ENCODE data around the gene TM9SF1.

TM9SF1 gene

DNA sequence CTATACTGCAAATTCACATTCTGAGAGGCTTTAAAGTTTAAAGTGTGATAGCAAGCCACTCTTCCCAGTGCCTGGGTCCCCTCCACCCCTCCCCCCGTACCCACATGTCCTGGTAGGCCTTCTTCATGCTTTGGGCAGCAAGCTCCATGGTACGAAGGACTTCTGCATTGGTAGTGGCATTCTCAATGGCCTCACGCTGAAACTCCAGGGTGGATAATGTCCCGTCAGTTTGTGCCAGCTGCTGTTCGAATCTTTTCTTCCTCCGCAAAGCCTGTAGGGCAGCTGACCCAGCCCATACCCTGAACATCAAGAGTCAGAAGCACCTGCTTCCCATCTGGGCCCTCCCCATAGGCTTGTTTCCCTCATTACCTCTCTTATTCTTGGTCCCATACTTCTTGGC lies 16.1 kb upstream of the TM9SF1 start:
- Histone ChIP-seq H3K4me2 (ENCODE audit: low read length) (no peak overlapping the region), H3K27ac (ENCODE audit: low read depth, low read length, poor library complexity, severe bottlenecking) (no peak overlapping the region), H3K36me3 (ENCODE audit: insufficient read depth, low read length) (peaks cover 57% of the 10 kb centered on the region), H2AFZ (ENCODE audit: low read length) (no peak overlapping the region), H3K27me3 (ENCODE audit: insufficient read depth, low read length) (no peaks in the 10 kb centered on the region), H4K20me1 (ENCODE audit: insufficient read depth, low read length) (no peaks in the 10 kb centered on the region), H3K9me3 (ENCODE audit: low read length) (no peaks in the 10 kb centered on the region), H3K4me3 (ENCODE audit: low read depth, low read length, poor library complexity, severe bottlenecking) (no peak overlapping the region), H3F3A (ENCODE audit: insufficient read depth, low read length) (peaks cover 9% of the 10 kb centered on the region), H3K79me2 (ENCODE audit: insufficient read depth, low read length) (no peaks in the 10 kb centered on the region; the same call in 1 of the 2 replicates), H3K4me1 (ENCODE audit: insufficient read depth, low read length, severe bottlenecking) (peaks cover 31% of the 10 kb centered on the region), H3K9me2 (ENCODE audit: low read depth, low read length) (no peaks in the 10 kb centered on the region), H3K9ac (ENCODE audit: low read length) (no peak overlapping the region)
- no peak for TF ChIP-seq EZH2 (IDR thresholded peaks at IDR 0.05; ENCODE audit: borderline replicate concordance, low read length)
- TF ChIP-seq, protein P1, sequence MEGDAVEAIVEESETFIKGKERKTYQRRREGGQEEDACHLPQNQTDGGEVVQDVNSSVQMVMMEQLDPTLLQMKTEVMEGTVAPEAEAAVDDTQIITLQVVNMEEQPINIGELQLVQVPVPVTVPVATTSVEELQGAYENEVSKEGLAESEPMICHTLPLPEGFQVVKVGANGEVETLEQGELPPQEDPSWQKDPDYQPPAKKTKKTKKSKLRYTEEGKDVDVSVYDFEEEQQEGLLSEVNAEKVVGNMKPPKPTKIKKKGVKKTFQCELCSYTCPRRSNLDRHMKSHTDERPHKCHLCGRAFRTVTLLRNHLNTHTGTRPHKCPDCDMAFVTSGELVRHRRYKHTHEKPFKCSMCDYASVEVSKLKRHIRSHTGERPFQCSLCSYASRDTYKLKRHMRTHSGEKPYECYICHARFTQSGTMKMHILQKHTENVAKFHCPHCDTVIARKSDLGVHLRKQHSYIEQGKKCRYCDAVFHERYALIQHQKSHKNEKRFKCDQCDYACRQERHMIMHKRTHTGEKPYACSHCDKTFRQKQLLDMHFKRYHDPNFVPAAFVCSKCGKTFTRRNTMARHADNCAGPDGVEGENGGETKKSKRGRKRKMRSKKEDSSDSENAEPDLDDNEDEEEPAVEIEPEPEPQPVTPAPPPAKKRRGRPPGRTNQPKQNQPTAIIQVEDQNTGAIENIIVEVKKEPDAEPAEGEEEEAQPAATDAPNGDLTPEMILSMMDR (IDR thresholded peaks at IDR 0.05; ENCODE audit: low read length), result no peak

DNA sequence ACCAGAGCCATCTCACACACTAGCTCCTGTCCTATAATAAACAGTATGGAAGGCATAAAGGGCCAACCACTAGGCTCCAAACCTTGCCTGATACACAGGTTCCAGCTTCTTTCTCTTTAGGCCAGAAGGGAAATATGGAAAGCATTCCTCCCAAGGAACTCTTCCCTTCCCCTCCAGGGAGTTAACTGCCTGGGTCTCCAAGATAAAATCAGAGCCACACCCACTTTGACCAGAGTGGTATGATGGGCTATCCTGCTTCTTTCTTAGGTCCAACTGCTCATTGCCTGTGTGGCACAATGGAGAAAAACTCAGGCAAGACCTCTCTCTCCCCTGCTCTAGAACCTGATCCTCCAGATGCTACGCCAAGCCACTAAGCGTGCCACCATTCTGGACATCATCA lies 12.4 kb upstream of the TM9SF1 start:
- Histone ChIP-seq H3K27ac (ENCODE audit: low read depth, low read length, poor library complexity, severe bottlenecking) (no peak overlapping the region), H3K9ac (ENCODE audit: low read length) (no peak overlapping the region), H2AFZ (ENCODE audit: low read length) (no peak overlapping the region), H3K4me1 (ENCODE audit: insufficient read depth, low read length, severe bottlenecking) (peaks cover 7% of the 10 kb centered on the region), H3K27me3 (ENCODE audit: insufficient read depth, low read length) (no peaks in the 10 kb centered on the region), H3K4me3 (ENCODE audit: low read depth, low read length, poor library complexity, severe bottlenecking) (no peak overlapping the region), H3K4me2 (ENCODE audit: low read length) (no peak overlapping the region), H3K9me3 (ENCODE audit: low read length) (no peaks in the 10 kb centered on the region), H3K36me3 (ENCODE audit: insufficient read depth, low read length) (peaks cover 80% of the 10 kb centered on the region), H3K9me2 (ENCODE audit: low read depth, low read length) (no peaks in the 10 kb centered on the region), H4K20me1 (ENCODE audit: insufficient read depth, low read length) (no peaks in the 10 kb centered on the region), H3F3A (ENCODE audit: insufficient read depth, low read length) (no peaks in the 10 kb centered on the region), H3K79me2 (ENCODE audit: insufficient read depth, low read length) (no peaks in the 10 kb centered on the region; the same call in 1 of the 2 replicates)
- no peak for TF ChIP-seq EZH2 (IDR thresholded peaks at IDR 0.05; ENCODE audit: borderline replicate concordance, low read length)
- TF ChIP-seq, protein P1 (IDR thresholded peaks at IDR 0.05; ENCODE audit: low read length), result no peak

DNA sequence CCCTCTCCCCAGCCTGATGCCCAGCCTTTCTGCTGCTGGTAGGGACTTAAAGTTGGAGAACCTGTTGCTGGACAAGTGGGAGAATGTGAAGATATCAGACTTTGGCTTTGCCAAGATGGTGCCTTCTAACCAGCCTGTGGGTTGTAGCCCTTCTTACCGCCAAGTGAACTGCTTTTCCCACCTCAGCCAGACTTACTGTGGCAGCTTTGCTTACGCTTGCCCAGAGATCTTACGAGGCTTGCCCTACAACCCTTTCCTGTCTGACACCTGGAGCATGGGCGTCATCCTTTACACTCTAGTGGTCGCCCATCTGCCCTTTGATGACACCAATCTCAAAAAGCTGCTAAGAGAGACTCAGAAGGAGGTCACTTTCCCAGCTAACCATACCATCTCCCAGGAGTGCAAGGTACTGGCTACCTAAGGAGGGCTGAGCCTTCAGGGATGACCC lies 11.9 kb upstream of the TM9SF1 start:
- Histone ChIP-seq H2AFZ (ENCODE audit: low read length) (no peak overlapping the region), H3K27me3 (ENCODE audit: insufficient read depth, low read length) (no peaks in the 10 kb centered on the region), H3F3A (ENCODE audit: insufficient read depth, low read length) (no peaks in the 10 kb centered on the region), H3K79me2 (ENCODE audit: insufficient read depth, low read length) (no peaks in the 10 kb centered on the region; the same call in 1 of the 2 replicates), H3K4me3 (ENCODE audit: low read depth, low read length, poor library complexity, severe bottlenecking) (no peak overlapping the region), H3K36me3 (ENCODE audit: insufficient read depth, low read length) (peaks cover 85% of the 10 kb centered on the region), H3K27ac (ENCODE audit: low read depth, low read length, poor library complexity, severe bottlenecking) (no peak overlapping the region), H3K9me2 (ENCODE audit: low read depth, low read length) (no peaks in the 10 kb centered on the region), H3K9ac (ENCODE audit: low read length) (no peak overlapping the region), H3K4me1 (ENCODE audit: insufficient read depth, low read length, severe bottlenecking) (peaks cover 3% of the 10 kb centered on the region), H4K20me1 (ENCODE audit: insufficient read depth, low read length) (no peaks in the 10 kb centered on the region), H3K9me3 (ENCODE audit: low read length) (no peaks in the 10 kb centered on the region), H3K4me2 (ENCODE audit: low read length) (no peak overlapping the region)
- TF ChIP-seq EZH2 (IDR thresholded peaks at IDR 0.05; ENCODE audit: borderline replicate concordance, low read length), result no peak
- TF ChIP-seq, protein P1 (IDR thresholded peaks at IDR 0.05; ENCODE audit: low read length), result no peak
